NCI-H510A treated with DMSO at 0.1 percent for 48 hours (cell line): ENCODE data around the gene TNFRSF25.
"Not testable (repeated sequence)": the region's sequence is repeated elsewhere in the genome, so short reads cannot be mapped to it uniquely, and the experiment has no call there.

Experiments
- DNase-seq: peaks from one replicate; lab custom pipeline; 2025; lab: John Stamatoyannopoulos, UW

Gene TNFRSF25

GRCh38 chr1:6435547-6435946, 30.4 kb downstream of the TNFRSF25 start:
- no peak for DNase-seq

- no peak for DNase-seq
These were observed 30.8 kb downstream of the TNFRSF25 start for GRCh38 chr1:6435129-6435528.

- no peak for DNase-seq
These were observed 31.8 kb downstream of the TNFRSF25 start for GRCh38 chr1:6434186-6434585.

GRCh38 chr1:6431645-6432579, 34.1 kb downstream of the TNFRSF25 start:
- DNase-seq: not testable (repeated sequence)

GRCh38 chr1:6429660-6430411, 36.1 kb downstream of the TNFRSF25 start:
- DNase-seq: not testable (repeated sequence)

GRCh38 chr1:6428453-6428852, 37.5 kb downstream of the TNFRSF25 start:
- DNase-seq: not testable (repeated sequence)

GRCh38 chr1:6427441-6428390, 38.3 kb downstream of the TNFRSF25 start:
- DNase-seq: peak; percentile 19

- DNase-seq: no peak
These were observed 39.0 kb downstream of the TNFRSF25 start for GRCh38 chr1:6426972-6427350.

GRCh38 chr1:6426277-6426971, 39.5 kb downstream of the TNFRSF25 start:
- DNase-seq: no peak

GRCh38 chr1:6425658-6426057, 40.3 kb downstream of the TNFRSF25 start:
- no peak for DNase-seq

GRCh38 chr1:6424619-6425593, 41.1 kb downstream of the TNFRSF25 start, which contains the start of gene ESPN:
Gene ESPN, plus strand, starts transcription at chr1:6424776. Its CDS starts 180 bp downstream, at chr1:6424956.
- DNase-seq: no peak

GRCh38 chr1:6424000-6424565, 41.9 kb downstream of the TNFRSF25 start:
- no peak for DNase-seq

- DNase-seq: peak; percentile 90
These were observed 42.5 kb downstream of the TNFRSF25 start for GRCh38 chr1:6423321-6423999.

GRCh38 chr1:6421266-6421665, 44.7 kb downstream of the TNFRSF25 start:
- no peak for DNase-seq

- no peak for DNase-seq
These were observed 45.4 kb downstream of the TNFRSF25 start for GRCh38 chr1:6420454-6421042.

GRCh38 chr1:6419804-6420453, 46.0 kb downstream of the TNFRSF25 start, which contains the start of gene HES2:
Gene HES2, minus strand, starts transcription at chr1:6419919. Its CDS starts 99 bp downstream, at chr1:6419820.
- no peak for DNase-seq

GRCh38 chr1:6419397-6419803, 46.6 kb downstream of the TNFRSF25 start:
- no peak for DNase-seq
